ENCODE measurements around the gene ABCD1.

Gene ABCD1

DNA sequence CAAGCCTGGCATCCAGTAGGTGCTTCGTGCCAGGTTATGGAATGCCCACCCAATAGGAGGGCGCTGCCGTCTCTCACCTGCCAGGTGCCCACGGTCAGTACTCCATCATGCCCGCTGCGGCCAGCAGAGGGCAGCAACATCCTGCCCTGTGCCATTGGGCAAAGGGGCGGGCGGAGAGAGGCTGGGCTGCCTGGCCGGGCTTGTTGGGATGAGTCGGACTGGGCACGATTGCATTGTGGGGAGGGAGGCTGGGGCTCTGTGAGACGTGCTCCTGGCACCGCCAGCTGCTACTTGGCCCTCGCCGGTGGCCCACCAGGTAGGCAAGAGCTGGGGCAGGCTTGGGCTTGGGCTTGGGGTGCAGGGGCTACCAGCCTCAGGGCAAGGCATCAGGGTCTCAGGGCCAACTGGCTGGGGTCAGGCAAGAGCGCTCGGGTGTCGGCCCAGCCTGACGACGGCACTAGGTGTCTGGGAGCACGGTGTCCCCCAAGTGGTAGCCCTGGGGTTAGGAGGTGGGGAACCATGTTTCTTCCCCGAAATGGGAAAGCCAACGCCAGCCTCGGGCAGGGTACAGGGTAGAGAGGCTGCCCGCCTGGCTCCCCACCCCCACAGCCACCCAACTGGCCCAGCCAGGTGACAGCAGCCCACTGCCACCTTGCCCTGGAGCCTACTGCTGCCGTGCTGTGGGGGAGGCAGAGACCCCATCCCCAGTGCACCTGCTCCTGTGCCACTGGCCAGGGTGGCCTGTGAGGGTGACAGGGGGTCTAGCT, 39.5 kb downstream of the ABCD1 start, which contains the start of gene PLXNB3:
Gene PLXNB3 (plus strand): TSS at position 261 of the 767 bp plus-strand sequence. CDS start 1,287 bp downstream, outside the sequence.
- TF ChIP-seq, protein P1, sequence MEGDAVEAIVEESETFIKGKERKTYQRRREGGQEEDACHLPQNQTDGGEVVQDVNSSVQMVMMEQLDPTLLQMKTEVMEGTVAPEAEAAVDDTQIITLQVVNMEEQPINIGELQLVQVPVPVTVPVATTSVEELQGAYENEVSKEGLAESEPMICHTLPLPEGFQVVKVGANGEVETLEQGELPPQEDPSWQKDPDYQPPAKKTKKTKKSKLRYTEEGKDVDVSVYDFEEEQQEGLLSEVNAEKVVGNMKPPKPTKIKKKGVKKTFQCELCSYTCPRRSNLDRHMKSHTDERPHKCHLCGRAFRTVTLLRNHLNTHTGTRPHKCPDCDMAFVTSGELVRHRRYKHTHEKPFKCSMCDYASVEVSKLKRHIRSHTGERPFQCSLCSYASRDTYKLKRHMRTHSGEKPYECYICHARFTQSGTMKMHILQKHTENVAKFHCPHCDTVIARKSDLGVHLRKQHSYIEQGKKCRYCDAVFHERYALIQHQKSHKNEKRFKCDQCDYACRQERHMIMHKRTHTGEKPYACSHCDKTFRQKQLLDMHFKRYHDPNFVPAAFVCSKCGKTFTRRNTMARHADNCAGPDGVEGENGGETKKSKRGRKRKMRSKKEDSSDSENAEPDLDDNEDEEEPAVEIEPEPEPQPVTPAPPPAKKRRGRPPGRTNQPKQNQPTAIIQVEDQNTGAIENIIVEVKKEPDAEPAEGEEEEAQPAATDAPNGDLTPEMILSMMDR (conservative IDR thresholded peaks at IDR 0.05) = peak; percentile 90
- TF ChIP-seq ZFX (IDR thresholded peaks at IDR 0.05) = no peak
- H3K27ac ChIP-seq = peak within 1 kb of the TSS; percentile 97

- TF ChIP-seq, protein P1 (conservative IDR thresholded peaks at IDR 0.05) = no peak
- TF ChIP-seq ZFX (IDR thresholded peaks at IDR 0.05) = no peak
- peak overlapping the region; percentile 97 for H3K27ac ChIP-seq
Measured at GRCh38 chrX:153764786-153765137, 40.1 kb downstream of the ABCD1 start.

DNA sequence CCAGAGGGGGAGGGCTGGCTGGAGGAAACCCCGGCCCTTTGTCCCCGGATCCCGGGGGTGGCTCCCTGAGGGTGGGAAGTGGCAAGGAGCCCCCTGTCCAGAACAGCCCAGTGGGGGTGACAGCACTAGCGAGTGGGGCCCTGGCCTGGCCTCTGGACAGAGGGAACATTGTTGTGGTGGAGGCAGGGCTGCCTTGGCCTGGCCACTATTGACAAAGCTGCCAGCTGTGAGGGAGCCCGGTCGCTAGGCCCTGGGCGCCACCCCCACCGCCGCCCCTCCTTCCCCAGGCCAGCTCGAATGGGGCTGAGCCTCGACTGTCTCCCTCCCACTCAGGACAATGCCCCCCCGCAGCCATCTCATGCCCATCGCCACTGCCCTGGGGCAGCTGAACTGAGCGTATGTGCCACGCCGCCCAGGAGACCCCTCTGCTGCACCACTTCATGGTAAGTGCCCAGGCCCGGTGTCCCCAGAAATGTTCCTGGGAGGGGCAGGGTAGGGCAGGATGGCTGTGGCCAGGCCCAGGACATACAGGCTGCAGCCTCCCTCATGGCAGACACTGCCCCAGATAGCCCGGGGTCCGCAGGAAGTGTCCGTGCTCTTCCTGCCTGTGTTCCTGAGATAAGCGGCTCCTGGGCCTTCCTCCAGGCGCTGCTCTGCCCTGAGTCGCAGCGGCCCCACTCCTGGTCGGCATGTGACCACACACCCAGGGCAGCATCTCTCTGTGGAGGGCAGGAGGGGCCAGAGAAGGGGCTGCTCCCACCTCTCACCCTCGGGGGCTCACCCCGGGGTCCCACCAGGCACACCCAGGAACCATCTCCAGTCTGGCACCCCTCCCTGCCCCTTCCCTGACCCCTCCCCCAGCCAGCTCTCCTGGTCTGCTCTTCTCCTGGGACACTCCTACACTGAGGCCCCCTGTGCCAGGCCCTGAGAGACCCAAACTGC, 40.8 kb downstream of the ABCD1 start:
- H3K27ac ChIP-seq = peak overlapping the region; percentile 97
- TF ChIP-seq, protein P1 (conservative IDR thresholded peaks at IDR 0.05) = no peak
- TF ChIP-seq ZFX (IDR thresholded peaks at IDR 0.05) = no peak

GRCh38 chrX:153766098-153766817, 41.6 kb downstream of the ABCD1 start:
- TF ChIP-seq ZFX (IDR thresholded peaks at IDR 0.05) = no peak
- TF ChIP-seq, protein P1 (conservative IDR thresholded peaks at IDR 0.05) = no peak
- peak overlapping the region; percentile 97 for H3K27ac ChIP-seq

DNA sequence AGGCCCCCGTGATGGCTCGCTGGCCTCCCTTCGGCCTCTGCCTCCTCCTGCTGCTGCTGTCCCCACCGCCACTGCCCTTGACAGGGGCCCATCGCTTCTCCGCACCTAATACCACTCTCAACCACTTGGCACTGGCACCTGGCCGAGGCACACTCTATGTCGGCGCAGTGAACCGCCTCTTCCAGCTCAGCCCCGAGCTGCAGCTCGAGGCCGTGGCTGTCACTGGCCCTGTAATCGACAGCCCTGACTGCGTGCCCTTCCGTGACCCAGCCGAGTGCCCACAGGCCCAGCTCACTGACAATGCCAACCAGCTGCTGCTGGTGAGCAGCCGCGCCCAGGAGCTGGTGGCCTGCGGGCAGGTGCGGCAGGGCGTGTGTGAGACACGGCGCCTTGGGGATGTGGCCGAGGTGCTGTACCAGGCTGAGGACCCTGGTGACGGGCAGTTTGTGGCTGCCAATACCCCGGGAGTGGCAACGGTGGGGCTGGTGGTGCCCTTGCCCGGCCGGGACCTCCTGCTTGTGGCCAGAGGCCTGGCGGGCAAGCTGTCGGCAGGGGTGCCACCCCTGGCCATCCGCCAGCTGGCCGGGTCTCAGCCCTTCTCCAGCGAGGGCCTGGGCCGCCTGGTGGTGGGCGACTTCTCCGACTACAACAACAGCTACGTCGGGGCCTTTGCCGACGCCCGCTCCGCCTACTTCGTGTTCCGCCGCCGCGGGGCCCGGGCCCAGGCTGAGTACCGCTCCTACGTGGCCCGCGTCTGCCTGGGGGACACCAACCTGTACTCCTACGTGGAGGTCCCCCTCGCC, 42.4 kb downstream of the ABCD1 start:
- TF ChIP-seq, protein P1 (conservative IDR thresholded peaks at IDR 0.05) = no peak
- TF ChIP-seq ZFX (IDR thresholded peaks at IDR 0.05) = no peak
- H3K27ac ChIP-seq = no peak overlapping the region

DNA sequence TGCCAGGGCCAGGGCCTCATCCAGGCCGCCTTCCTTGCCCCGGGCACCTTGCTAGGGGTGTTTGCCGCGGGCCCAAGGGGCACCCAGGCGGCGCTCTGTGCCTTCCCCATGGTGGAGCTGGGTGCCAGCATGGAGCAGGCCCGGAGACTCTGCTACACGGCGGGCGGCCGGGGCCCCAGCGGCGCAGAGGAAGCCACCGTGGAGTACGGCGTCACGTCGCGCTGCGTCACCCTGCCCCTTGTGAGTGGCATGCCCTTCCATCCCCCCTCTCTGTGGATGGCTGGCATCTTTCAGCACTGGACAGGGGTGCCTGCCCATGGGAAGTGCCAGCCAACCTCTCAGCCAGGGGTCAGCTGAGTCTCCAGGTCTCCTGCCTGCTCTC, 43.0 kb downstream of the ABCD1 start:
- no peak overlapping the region for H3K27ac ChIP-seq
- TF ChIP-seq ZFX (IDR thresholded peaks at IDR 0.05) = no peak
- TF ChIP-seq, protein P1 (conservative IDR thresholded peaks at IDR 0.05) = no peak
